Gastrocnemius medialis (tissue), 4 donors: Measurements from ENCODE around the gene TNC. TPM values are rescaled to one million over a fixed set of nuclear protein-coding genes. Genes with fewer than 3 reads are reported as not detected.

ENCODE experiments used
- ATAC-seq, 2 donors: fragments of 150-250 bp; one replicate each; pipeline ENCODE4 v1.9.1; 2016
- DNase-seq, 2 donors: peaks; one replicate each; pipeline ENCODE4 v3.0.0-alpha.2; 2019
- H3K27ac ChIP-seq, 4 donors: fragments of 200-600 bp; sonication (generic); 1 replicate in 1 of 4; 2 replicates in 3 of 4; pipeline ENCODE4 v1.5.1; 2016 to 2018; ENCODE audit warnings: mild to moderate bottlenecking in 2 of 4, moderate library complexity in 1 of 4
- H3K27me3 ChIP-seq, 3 donors: fragments of 200-600 bp; sonication (generic) in 2 of 3; 1 replicate in 1 of 3; 2 replicates in 2 of 3; pipeline versions ENCODE4 v1.5.1 to v1.6.0; 2016 to 2019; ENCODE audit warnings: mild to moderate bottlenecking in 1 of 3, moderate library complexity in 1 of 3
- H3K36me3 ChIP-seq, 2 donors: fragments of 200-600 bp; sonication (generic) in 1 of 2; one replicate each; pipeline ENCODE4 v1.5.1; 2017 to 2018
- H3K4me1 ChIP-seq, 2 donors: fragments of 200-600 bp; sonication (generic) in 1 of 2; one replicate each; pipeline ENCODE4 v1.5.1; 2016 to 2017; ENCODE audit warnings: mild to moderate bottlenecking in 2 of 2
- H3K4me3 ChIP-seq, 4 donors: fragments of 200-600 bp; sonication (generic) in 3 of 4; 1 replicate in 1 of 4; 2 replicates in 3 of 4; pipeline ENCODE4 v1.5.1; 2016 to 2019; ENCODE audit warnings: mild to moderate bottlenecking in 2 of 4
- H3K9me3 ChIP-seq, 3 donors: fragments of 200-600 bp; sonication (generic) in 2 of 3; 1 replicate in 1 of 3; 2 replicates in 2 of 3; pipeline ENCODE4 v1.5.1; 2016 to 2019
- POLR2A ChIP-seq, 2 donors: fragments of 450-650 bp; IDR thresholded peaks; one replicate each; pipeline ENCODE4 v1.6.1; 2017; ENCODE audit warnings: antibody characterized with exemption in 2 of 2, mild to moderate bottlenecking in 2 of 2, moderate library complexity in 2 of 2
- in situ Hi-C, 4 donors: fragments of 200-750 bp; cut with MboI; loops; one replicate each; pipeline versions ENCODE4 v1.15.0 to v1.8.0; 2017; ENCODE audit warnings: low sequenced_read_pairs in 4 of 4
- intact Hi-C: fragments of 100-400 bp; cut with DNase I; formaldehyde crosslinking; loops from one replicate; pipeline ENCODE4 v1.15.1; 2023; ENCODE audit warnings: low total_unique reads
- total RNA-seq, 4 donors: library from RNA; depleted of rRNA; stranded (reverse); fragments of >200 nt; gene quantifications; one replicate each; pipeline versions ENCODE4 v1.1.0 to v1.2.3, GENCODE V29; 2016
- TF ChIP-seq, protein P1 (sequence below), 5 experiments: fragments of 450-650 bp in 3 of 5; fragments of 200-600 bp in 2 of 5; sonication (generic) in 2 of 5; IDR thresholded peaks in 4 of 5; conservative IDR thresholded peaks in 1 of 5; 1 replicate in 4 of 5; 2 replicates in 1 of 5; pipeline ENCODE4 v1.5.1; 2016 to 2019; ENCODE audit warnings: antibody characterized with exemption in 5 of 5, mild to moderate bottlenecking in 3 of 5, moderate library complexity in 3 of 5

Gene TNC
- total RNA-seq, 4 donors from 2014 or later, result 4.3 to 17.6 (median 10.7) TPM; not detected in 1

- TF ChIP-seq, protein P1, sequence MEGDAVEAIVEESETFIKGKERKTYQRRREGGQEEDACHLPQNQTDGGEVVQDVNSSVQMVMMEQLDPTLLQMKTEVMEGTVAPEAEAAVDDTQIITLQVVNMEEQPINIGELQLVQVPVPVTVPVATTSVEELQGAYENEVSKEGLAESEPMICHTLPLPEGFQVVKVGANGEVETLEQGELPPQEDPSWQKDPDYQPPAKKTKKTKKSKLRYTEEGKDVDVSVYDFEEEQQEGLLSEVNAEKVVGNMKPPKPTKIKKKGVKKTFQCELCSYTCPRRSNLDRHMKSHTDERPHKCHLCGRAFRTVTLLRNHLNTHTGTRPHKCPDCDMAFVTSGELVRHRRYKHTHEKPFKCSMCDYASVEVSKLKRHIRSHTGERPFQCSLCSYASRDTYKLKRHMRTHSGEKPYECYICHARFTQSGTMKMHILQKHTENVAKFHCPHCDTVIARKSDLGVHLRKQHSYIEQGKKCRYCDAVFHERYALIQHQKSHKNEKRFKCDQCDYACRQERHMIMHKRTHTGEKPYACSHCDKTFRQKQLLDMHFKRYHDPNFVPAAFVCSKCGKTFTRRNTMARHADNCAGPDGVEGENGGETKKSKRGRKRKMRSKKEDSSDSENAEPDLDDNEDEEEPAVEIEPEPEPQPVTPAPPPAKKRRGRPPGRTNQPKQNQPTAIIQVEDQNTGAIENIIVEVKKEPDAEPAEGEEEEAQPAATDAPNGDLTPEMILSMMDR (IDR thresholded peaks at IDR 0.05 in 4 of 5, conservative IDR thresholded peaks at IDR 0.05 in 1 of 5), result no peak
- no peak for TF ChIP-seq POLR2A (IDR thresholded peaks at IDR 0.05)
- Histone ChIP-seq H3K9me3 (no peaks in the 10 kb centered on the region), H3K4me3 (no peak overlapping the region), H3K36me3 (no peaks in the 10 kb centered on the region), H3K27me3 (peaks cover 0 to 2% (median 0%) of the 10 kb centered on the region in 3 donors), H3K27ac (no peak overlapping the region), H3K4me1 (no peaks in the 10 kb centered on the region)
- DNase-seq (no peak), ATAC-seq (no peak)
- in situ Hi-C loops (no loop called here), intact Hi-C loops (no loop called here)
These were observed 20.2 kb upstream of the TNC start for GRCh38 chr9:115138151-115138550.

- no peaks in the 10 kb centered on the region for H3K4me1 ChIP-seq
- no peak overlapping the region for H3K27ac ChIP-seq
- no peaks in the 10 kb centered on the region for H3K36me3 ChIP-seq
- no peak for DNase-seq
- in situ Hi-C loops, result no loop called here
- no peak for ATAC-seq
- intact Hi-C loops, result no loop called here
- TF ChIP-seq, protein P1 (IDR thresholded peaks at IDR 0.05 in 4 of 5, conservative IDR thresholded peaks at IDR 0.05 in 1 of 5), result no peak
- no peak for TF ChIP-seq POLR2A (IDR thresholded peaks at IDR 0.05)
- no peaks in the 10 kb centered on the region for H3K9me3 ChIP-seq
- no peak overlapping the region for H3K4me3 ChIP-seq
- H3K27me3 ChIP-seq, result peaks cover 0 to 2% (median 0%) of the 10 kb centered on the region in 3 donors
These were observed 19.6 kb upstream of the TNC start for GRCh38 chr9:115137526-115137925.

- TF ChIP-seq, protein P1 (IDR thresholded peaks at IDR 0.05 in 4 of 5, conservative IDR thresholded peaks at IDR 0.05 in 1 of 5), result no peak
- TF ChIP-seq POLR2A (IDR thresholded peaks at IDR 0.05), result no peak
- no peaks in the 10 kb centered on the region for H3K9me3 ChIP-seq
- no peak overlapping the region for H3K4me3 ChIP-seq
- no peaks in the 10 kb centered on the region for H3K27me3 ChIP-seq
- DNase-seq, result no peak
- H3K4me1 ChIP-seq, result no peaks in the 10 kb centered on the region
- H3K36me3 ChIP-seq, result no peaks in the 10 kb centered on the region
- H3K27ac ChIP-seq, result no peak overlapping the region
- in situ Hi-C loops, result no loop called here
- no peak for ATAC-seq
- intact Hi-C loops, result no loop called here
These were observed 18.1 kb upstream of the TNC start for GRCh38 chr9:115135821-115136778.

GRCh38 chr9:115134941-115135340, 17.0 kb upstream of the TNC start:
- intact Hi-C loops, result no loop called here
- ATAC-seq, result no peak
- no peak overlapping the region for H3K27ac ChIP-seq

More at GRCh38 chr9:115134941-115135340, 17.0 kb upstream of the TNC start:
- H3K4me3 ChIP-seq, result no peak overlapping the region
- no peaks in the 10 kb centered on the region for H3K9me3 ChIP-seq
- TF ChIP-seq, protein P1 (IDR thresholded peaks at IDR 0.05 in 4 of 5, conservative IDR thresholded peaks at IDR 0.05 in 1 of 5), result no peak
- no peak for TF ChIP-seq POLR2A (IDR thresholded peaks at IDR 0.05)
- no peaks in the 10 kb centered on the region for H3K4me1 ChIP-seq
- no peaks in the 10 kb centered on the region for H3K36me3 ChIP-seq
- no peaks in the 10 kb centered on the region for H3K27me3 ChIP-seq
- in situ Hi-C loops, result no loop called here
- no peak for DNase-seq
